Measurements from ENCODE around the gene PMFBP1.

- TF ChIP-seq, protein P1, sequence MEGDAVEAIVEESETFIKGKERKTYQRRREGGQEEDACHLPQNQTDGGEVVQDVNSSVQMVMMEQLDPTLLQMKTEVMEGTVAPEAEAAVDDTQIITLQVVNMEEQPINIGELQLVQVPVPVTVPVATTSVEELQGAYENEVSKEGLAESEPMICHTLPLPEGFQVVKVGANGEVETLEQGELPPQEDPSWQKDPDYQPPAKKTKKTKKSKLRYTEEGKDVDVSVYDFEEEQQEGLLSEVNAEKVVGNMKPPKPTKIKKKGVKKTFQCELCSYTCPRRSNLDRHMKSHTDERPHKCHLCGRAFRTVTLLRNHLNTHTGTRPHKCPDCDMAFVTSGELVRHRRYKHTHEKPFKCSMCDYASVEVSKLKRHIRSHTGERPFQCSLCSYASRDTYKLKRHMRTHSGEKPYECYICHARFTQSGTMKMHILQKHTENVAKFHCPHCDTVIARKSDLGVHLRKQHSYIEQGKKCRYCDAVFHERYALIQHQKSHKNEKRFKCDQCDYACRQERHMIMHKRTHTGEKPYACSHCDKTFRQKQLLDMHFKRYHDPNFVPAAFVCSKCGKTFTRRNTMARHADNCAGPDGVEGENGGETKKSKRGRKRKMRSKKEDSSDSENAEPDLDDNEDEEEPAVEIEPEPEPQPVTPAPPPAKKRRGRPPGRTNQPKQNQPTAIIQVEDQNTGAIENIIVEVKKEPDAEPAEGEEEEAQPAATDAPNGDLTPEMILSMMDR (IDR thresholded peaks at IDR 0.05 in 8 of 11, conservative IDR thresholded peaks at IDR 0.05 in 3 of 11): no peak
- TF ChIP-seq POLR2A (IDR thresholded peaks at IDR 0.05): no peak
These were observed 26.2 kb upstream of the PMFBP1 start for GRCh38 chr16:72198021-72198711.

Measured in spleen (tissue), 7 donors.